Measurements from ENCODE around the gene TMEM240.

DNA sequence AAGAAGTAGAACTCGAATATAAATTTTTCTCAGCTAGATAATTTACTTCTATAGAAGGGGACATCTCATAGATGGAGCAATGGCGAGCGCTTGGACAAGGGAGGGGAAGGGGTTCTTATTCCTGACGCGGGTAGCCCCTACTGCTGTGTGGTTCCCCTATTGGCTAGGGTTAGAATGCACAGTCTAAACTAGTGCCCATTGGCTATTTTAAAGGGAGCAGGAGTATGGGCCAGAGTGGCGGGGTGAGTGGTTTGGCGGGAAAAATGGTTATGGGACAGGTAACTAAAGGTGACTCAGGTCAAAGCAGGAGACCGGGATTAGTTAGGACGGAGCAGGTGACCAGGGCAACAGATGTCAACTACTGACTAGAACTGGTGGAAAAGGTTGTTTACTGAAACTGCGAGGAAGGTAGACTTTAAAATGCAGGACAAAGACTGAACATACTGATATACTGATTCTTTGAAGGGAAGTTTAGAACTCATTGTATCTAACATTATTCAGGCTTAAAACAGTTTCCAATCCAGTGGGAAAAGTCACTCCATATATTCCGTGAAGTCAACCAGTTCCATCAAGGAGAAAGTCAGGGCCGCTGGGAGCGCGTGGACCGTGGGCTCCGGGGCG lies 29.4 kb downstream of the TMEM240 start:
- TF ChIP-seq, protein P1, sequence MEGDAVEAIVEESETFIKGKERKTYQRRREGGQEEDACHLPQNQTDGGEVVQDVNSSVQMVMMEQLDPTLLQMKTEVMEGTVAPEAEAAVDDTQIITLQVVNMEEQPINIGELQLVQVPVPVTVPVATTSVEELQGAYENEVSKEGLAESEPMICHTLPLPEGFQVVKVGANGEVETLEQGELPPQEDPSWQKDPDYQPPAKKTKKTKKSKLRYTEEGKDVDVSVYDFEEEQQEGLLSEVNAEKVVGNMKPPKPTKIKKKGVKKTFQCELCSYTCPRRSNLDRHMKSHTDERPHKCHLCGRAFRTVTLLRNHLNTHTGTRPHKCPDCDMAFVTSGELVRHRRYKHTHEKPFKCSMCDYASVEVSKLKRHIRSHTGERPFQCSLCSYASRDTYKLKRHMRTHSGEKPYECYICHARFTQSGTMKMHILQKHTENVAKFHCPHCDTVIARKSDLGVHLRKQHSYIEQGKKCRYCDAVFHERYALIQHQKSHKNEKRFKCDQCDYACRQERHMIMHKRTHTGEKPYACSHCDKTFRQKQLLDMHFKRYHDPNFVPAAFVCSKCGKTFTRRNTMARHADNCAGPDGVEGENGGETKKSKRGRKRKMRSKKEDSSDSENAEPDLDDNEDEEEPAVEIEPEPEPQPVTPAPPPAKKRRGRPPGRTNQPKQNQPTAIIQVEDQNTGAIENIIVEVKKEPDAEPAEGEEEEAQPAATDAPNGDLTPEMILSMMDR (IDR thresholded peaks at IDR 0.05; ENCODE audit: extremely low read depth in 1 of 2, insufficient read depth in 1 of 2, low read depth in 1 of 2, low read length in 2 of 2) = no peak
- no peak for TF ChIP-seq EZH2 (IDR thresholded peaks at IDR 0.05; ENCODE audit: borderline replicate concordance, low read depth, low read length, severe bottlenecking)
- TF ChIP-seq MYC (IDR thresholded peaks at IDR 0.05; ENCODE audit: low read depth, low read length) = no peak
- TF ChIP-seq POLR2AphosphoS5 (IDR thresholded peaks at IDR 0.05; ENCODE audit: insufficient read depth, low read depth, low read length) = no peak
- TF ChIP-seq, protein P2, sequence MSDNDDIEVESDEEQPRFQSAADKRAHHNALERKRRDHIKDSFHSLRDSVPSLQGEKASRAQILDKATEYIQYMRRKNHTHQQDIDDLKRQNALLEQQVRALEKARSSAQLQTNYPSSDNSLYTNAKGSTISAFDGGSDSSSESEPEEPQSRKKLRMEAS (IDR thresholded peaks at IDR 0.05; ENCODE audit: insufficient read depth, insufficient read length) = no peak
- TF ChIP-seq POLR2A (IDR thresholded peaks at IDR 0.05; ENCODE audit: low read depth, low read length) = no peak
- TF ChIP-seq GATA2 (IDR thresholded peaks at IDR 0.05; ENCODE audit: insufficient read depth, insufficient read length, low read depth, low read length) = no peak
- no peak for TF ChIP-seq JUN (IDR thresholded peaks at IDR 0.05; ENCODE audit: borderline replicate concordance, insufficient read depth, insufficient read length, low read depth)
- no peak for TF ChIP-seq FOS (IDR thresholded peaks at IDR 0.05; ENCODE audit: borderline replicate concordance, insufficient read depth, low read length)
